Stomach (tissue), 4 donors: ENCODE measurements around the gene MISP.

Experiments used
- CTCF ChIP-seq, 7 experiments: fragments of 450-650 bp in 4 of 7; fragments of 200-600 bp in 3 of 7; sonication (generic) in 3 of 7; IDR thresholded peaks; one replicate each; pipeline ENCODE4 v1.5.1; 2016 to 2019; ENCODE audit warnings: antibody characterized with exemption in 7 of 7, control low read depth in 2 of 7, mild to moderate bottlenecking in 1 of 7
- POLR2A ChIP-seq, 4 donors: fragments of 450-650 bp; IDR thresholded peaks; one replicate each; pipeline ENCODE4 v1.6.1; 2016; ENCODE audit warnings: antibody characterized with exemption in 4 of 4, control low read depth in 2 of 4, mild to moderate bottlenecking in 1 of 4, moderate library complexity in 1 of 4
- POLR2AphosphoS5 ChIP-seq, 3 donors: sonication (generic); formaldehyde crosslinking; IDR thresholded peaks; one replicate each; pipeline ENCODE4 v1.6.1; 2016; ENCODE audit warnings: antibody characterized with exemption in 3 of 3

GRCh38 chr19:751501-752341 lies 809 bp downstream of the MISP start:
- TF ChIP-seq CTCF (IDR thresholded peaks at IDR 0.05) (no peak), POLR2A (IDR thresholded peaks at IDR 0.05) (no peak), POLR2AphosphoS5 (IDR thresholded peaks at IDR 0.05) (peak in 1 of 3 donors; percentile 38)
